CD4-positive, alpha-beta T cell treated with Interleukin-6 for 4 hours (primary cell): Measurements from ENCODE around the gene COMTD1.

Source experiments
- DNase-seq: peaks from one replicate; pipeline ENCODE4 v3.0.0-alpha.2; 2020; ENCODE audit warnings: mixed read lengths

COMTD1 gene

GRCh38 chr10:75245354-75246250 is 9.8 kb upstream of the COMTD1 start:
- no peak for DNase-seq

- no peak for DNase-seq
Measured at GRCh38 chr10:75244487-75245353, 9.0 kb upstream of the COMTD1 start.

GRCh38 chr10:75243426-75243825 is 7.7 kb upstream of the COMTD1 start:
- no peak for DNase-seq

GRCh38 chr10:75240329-75241076 is 4.7 kb upstream of the COMTD1 start:
- no peak for DNase-seq

- no peak for DNase-seq
Measured at GRCh38 chr10:75239096-75239790, 3.5 kb upstream of the COMTD1 start.

- DNase-seq, result no peak
Measured at GRCh38 chr10:75238182-75239095, 2.7 kb upstream of the COMTD1 start.

GRCh38 chr10:75236178-75236825 is 545 bp upstream of the COMTD1 start:
- DNase-seq, result no peak

GRCh38 chr10:75234683-75235374 is 928 bp downstream of the COMTD1 start:
- DNase-seq, result peak; percentile 41

GRCh38 chr10:75234017-75234682 is 1.6 kb downstream of the COMTD1 start:
- DNase-seq, result peak; percentile 99

- peak; percentile 13 for DNase-seq
Measured at GRCh38 chr10:75233444-75234016, 2.2 kb downstream of the COMTD1 start.

GRCh38 chr10:75231672-75232581 is 3.8 kb downstream of the COMTD1 start:
- no peak for DNase-seq

- DNase-seq, result peak; percentile 94
Measured at GRCh38 chr10:75230600-75231038, 5.1 kb downstream of the COMTD1 start.

GRCh38 chr10:75229971-75230370 is 5.8 kb downstream of the COMTD1 start:
- DNase-seq, result no peak

GRCh38 chr10:75228834-75229233 is 6.9 kb downstream of the COMTD1 start:
- DNase-seq, result no peak

- no peak for DNase-seq
Measured at GRCh38 chr10:75228278-75228677, 7.5 kb downstream of the COMTD1 start.

GRCh38 chr10:75226656-75227055 is 9.1 kb downstream of the COMTD1 start:
- no peak for DNase-seq

GRCh38 chr10:75226095-75226494 is 9.7 kb downstream of the COMTD1 start:
- no peak for DNase-seq

- no peak for DNase-seq
Measured at GRCh38 chr10:75223507-75223906, 12.2 kb downstream of the COMTD1 start.
